HG03045 (cell line): ENCODE results near the gene DNAJC5.
A peak's percentile ranks its signal among the peaks of the same experiment; 100 is the strongest.

Source experiments
- ATAC-seq: cut with Tn5 transposase; IDR thresholded peaks from one replicate; pipeline ENCODE4 v1.9.1; 2021; ENCODE audit warnings: mild to moderate bottlenecking, moderate library complexity; ENCODE audit not compliant: unreplicated experiment

DNAJC5 gene

DNA sequence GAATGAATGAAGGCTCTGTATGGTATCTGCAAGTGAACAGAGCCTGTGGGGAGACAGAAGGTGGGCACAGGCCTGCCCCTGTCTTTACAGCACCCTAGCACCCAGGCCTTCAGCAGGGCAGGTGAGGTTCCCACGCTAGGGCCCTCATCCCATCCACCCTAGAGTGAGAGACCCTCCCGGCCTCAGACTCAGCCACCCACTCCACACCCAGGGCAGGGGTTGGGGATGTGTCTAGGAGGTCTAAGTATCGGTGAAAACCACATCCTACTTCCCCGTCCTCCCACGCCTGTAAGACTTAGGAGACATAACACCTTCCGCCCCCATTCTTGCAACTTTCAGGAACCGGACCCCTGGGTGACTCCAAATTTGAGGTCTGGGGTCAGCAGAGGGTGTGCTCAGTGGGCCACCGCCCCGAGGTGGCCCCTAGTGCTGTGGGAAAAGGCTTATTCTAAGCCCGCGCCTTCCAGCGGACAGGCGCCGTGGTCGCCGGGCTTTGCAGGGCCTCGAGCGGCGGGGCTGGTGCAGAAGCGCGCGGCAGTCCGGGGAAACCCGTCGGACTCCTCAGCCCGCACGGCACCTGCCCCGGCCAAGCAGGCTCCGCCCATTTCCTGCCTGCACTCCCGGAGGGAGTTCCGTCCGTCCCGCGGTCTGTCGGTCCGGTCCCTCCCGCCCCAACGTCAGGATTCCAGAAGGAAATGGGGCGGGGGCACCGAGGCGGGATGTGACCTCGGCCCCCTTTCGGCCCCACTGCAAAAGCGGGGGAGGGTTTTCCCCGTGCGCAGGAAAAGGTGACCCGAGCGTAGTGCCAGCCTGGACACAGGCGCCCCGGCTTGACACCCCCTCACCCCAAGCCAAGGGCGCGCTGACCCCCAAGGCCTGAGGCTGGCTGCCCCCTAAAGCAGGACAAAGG lies 83.6 kb downstream of the DNAJC5 start:
- ATAC-seq: peak; percentile 28

DNA sequence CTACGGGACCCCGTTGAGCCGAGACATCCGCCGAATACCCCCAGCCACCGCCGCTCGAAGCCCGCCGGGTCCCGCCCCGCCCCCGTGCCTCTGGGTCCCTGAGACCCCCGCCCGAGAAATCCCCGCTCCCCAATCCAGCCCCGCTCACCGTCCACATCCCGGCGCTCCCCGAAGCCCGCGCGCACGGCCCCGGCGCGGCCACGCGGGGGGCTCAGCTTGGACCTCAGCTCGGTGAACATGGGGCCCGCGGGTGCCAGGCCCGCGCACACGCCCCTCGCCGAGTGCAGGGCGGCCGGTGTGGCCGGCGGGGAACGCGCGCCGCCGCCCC lies 84.3 kb downstream of the DNAJC5 start:
- ATAC-seq: peak; percentile 1

DNA sequence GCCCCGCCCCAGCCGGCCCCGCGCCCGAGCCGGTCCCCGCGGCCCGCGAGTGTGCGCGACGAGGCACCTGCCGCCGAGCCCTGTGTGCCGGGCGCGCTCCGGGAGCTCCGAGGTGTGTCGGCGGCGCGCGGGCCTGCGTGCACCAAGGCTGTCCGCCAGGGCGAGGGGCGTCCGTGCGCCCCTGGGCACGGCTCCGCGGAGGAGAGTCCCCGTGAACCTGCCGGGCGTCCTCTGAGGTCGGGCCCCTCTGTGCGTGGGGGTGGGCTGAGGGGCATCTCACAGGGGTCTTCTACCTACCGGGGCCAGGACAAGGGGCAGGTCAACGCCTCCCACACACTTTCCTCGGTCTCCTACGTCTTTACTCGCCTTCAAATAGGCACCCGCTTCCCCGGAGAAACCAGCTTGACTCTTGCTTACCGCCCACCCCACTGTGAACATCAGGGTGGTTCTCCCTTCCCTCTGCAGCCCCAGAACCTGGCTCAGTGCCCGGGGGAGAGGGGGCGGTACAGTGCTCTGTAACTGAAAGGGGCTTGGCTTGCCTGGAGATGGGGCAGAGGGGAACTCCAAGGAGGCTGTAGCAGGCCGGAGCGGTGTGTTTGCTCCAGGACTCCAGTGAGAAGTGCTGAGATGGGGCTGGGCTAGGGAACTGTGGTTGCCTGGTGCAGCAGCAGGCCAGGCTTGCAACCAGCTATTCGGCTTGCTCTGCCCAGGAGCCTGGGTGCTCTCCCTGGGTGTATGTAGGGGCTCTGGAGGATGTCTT lies 84.8 kb downstream of the DNAJC5 start, which contains the start of gene SAMD10:
SAMD10 (minus strand) TSS at position 86 of the 760 bp plus-strand sequence. CDS start 175 bp downstream, outside the sequence.
- peak; percentile 35 for ATAC-seq

DNA sequence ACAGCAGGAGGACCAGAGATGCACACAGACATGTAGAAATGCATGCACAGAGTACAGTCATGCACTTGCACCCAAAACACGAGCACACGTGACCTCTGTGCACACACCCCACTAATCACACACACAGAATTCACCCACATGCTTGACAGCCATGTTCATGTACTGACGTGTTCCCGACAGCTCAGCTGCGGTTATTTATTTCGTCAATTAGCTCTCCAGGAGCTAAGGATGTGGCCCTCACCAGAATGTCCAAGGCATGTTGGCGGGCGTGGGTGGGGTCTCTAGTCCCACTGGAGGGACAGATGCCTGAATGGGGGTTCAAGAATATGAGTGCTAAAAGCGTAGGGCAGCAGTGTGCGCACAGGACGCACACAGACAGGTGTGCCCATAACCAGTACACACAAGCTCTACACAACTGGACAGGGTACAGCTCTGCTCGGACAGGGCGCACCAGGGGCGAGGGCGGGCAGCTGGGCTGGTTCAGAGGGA lies 85.4 kb downstream of the DNAJC5 start:
- peak; percentile 6 for ATAC-seq

DNA sequence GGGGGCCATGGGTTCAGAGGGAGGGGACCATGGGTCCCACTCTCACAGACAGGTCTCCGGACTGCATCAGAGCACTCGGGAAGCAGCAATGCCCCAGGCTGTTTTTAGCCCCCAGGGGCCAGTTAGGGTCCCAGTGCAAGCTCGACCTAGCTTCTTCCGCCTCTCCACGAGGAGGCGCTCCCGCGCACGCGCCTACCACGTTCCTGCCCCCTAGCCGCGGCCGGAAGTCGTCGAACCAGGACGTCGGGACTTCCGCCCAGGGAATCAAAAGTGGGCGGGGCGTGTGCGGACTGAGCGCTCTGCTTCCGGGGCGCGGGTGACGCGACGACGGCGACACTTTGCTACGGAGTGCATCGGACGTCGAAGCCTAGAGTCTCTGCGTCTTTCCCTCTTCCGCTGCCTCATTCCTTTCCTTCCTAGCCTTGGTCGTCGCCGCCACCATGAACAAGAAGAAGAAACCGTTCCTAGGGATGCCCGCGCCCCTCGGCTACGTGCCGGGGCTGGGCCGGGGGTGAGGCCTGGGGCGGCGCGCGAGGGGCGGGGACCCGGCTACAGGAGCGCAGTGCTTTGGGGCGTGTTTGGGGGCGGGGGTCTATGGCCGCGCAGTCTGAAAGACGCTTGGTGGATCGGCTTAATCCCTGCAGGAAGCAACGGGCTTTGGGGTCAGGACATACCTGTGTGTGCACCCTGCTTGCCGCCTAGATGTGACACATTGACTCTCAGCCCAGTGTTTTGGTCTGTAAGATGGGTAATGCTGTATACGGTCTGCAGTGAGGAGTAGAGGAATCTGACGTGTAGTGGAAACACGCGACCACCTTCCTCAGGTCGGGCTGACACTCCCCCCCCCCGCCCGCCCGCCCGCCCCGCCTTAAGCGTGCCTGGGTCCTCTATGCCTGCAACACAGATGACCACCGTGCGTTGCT lies 86.1 kb downstream of the DNAJC5 start, which contains the start of gene PRPF6:
PRPF6 (plus strand) TSS at position 327 of the 923 bp plus-strand sequence; CDS start at position 441, 114 bp downstream.
- ATAC-seq: peak; percentile 59

DNA sequence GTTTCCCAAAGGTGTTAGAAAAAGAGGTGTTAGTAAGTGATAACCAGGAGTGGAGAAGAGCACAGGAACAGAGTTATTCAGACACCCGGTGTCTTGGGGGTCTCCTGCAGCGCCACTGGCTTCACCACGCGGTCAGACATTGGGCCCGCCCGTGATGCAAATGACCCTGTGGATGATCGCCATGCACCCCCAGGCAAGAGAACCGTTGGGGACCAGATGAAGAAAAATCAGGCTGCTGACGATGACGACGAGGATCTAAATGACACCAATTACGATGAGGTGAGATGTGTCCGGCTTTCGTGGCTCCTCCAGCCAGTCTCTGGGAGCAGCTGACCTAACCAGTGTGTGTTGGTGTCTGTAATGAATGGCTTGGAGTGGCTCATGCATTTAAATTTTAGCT lies 88.0 kb downstream of the DNAJC5 start:
- no peak for ATAC-seq
